ENCODE measurements around the gene HDAC7. TPM values are rescaled to one million over a fixed set of nuclear protein-coding genes. Genes with fewer than 3 reads are reported as not detected.

HDAC7 gene
- total and polyA plus RNA-seq, 12 donors, result 26.9 to 75.6 (median 40.3) TPM

- Histone ChIP-seq H3K27me3 (no peaks in the 10 kb centered on the region), H3K27ac (no peak overlapping the region), H3K9me3 (no peaks in the 10 kb centered on the region), H3K36me3 (no peaks in the 10 kb centered on the region), H3K4me3 (no peak overlapping the region), H3K4me1 (peaks cover 3 to 30% (median 16%) of the 10 kb centered on the region in 9 donors)
- no peak for ATAC-seq
- no peak for DNase-seq
- WGBS, 2 donors, result 92% methylated on average over 3 of the region's 3 CpGs
- intact Hi-C loops (cut with DNase I), result loop anchor here in 9 of 10 donors (2.0 to 10.0 kb wide), 10 partner anchors 17 to 183 kb away; partner anchors contain the start of genes SLC48A1 (in 2 of the 9) and HDAC7 (in 1 of the 9)
- no peak for TF ChIP-seq CTCF (IDR thresholded peaks at IDR 0.05)
Measured at GRCh38 chr12:47835831-47836155, 16.1 kb upstream of the HDAC7 start.

DNA sequence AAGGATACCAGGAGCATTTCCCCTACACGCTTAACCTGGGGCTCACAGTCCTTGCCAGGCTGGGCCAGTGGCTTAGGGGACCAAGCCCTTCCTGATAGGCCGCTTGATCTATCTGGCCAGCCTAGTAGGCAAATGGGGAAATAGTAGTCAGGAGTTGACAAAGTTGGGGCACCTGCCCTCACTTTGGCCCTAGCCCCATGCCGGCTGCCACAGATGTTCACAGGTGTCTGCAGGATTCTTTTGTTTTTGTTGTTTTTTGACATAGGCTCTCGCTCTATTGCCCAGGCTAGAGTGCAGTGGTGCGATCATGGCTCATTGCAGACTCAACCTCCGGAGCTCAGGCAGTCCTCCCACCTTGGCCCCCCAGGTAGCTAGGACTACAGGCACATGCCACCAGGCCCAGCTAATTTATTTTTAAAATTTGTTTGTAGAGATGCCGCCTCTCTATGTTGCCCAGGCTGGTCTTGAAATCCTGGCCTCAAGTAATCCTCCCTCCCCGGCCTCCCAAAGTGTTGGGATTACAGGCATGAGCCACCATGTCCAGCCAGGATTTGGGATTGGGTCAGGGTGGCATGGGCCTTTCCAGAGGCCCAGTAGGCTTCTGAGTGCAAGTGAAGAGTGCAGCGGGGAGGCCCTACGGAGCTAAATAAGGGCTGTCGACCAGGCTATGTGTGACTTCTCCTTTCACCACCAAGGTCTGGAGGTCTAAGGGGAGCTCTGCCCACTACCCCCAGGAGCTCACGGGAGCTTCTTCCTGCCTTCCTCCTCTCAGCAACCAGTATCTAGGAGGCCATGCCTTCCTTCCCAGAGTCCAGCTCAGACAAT, 15.5 kb upstream of the HDAC7 start:
- Histone ChIP-seq H3K27me3 (no peaks in the 10 kb centered on the region), H3K36me3 (no peaks in the 10 kb centered on the region), H3K9me3 (no peaks in the 10 kb centered on the region), H3K4me3 (no peak overlapping the region), H3K27ac (peak overlapping the region in 1 of 10 donors; percentile 51), H3K4me1 (peaks cover 4 to 36% (median 22%) of the 10 kb centered on the region in 9 donors)
- DNase-seq, result no peak
- WGBS, 2 donors, result 84 to 86% methylated on average over 12 of the region's 12 CpGs
- intact Hi-C loops (cut with DNase I), result loop anchor here in 6 of 10 donors (5.0 to 10.0 kb wide), 5 partner anchors 38 to 183 kb away; partner anchors contain the start of gene SLC48A1 (in 1 of the 6)
- no peak for ATAC-seq
- no peak for TF ChIP-seq CTCF (IDR thresholded peaks at IDR 0.05)

DNA sequence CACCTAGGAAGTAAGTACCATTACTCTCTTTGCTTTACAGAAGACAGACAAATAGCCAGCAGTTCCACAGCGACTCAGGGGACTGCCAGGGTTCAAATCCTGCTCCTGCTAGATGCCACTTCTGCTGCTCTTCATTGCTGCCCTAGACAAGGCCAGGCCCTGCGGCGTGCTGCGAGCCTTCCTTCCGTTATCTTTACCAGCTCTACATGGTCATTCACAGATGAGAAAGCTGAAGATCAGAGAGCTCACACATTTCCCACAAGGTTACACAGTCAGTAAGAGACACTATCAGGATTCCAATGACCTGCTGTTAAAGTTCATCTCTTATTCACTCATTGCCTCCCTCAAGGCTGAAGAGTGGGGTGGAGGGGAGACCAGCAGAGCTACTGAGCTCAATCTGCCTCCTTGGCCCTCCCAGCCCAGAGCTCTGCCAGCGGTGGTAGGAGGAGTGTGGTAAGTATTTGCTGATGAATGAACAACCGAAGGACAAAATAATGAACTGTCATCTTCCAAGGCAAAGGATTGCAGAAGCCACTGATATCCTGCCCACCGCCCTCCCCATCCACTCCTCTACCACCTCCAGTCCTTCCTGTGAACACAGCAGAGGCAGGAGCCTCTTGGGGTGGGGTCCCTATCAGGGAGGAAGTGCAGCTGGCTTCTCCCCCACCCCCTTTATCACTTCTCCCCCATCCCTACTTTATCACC, 14.6 kb upstream of the HDAC7 start:
- no peak for DNase-seq
- Histone ChIP-seq H3K27ac (peak overlapping the region in 1 of 10 donors; percentile 51), H3K36me3 (no peaks in the 10 kb centered on the region), H3K27me3 (no peaks in the 10 kb centered on the region), H3K4me1 (peaks cover 10 to 45% (median 31%) of the 10 kb centered on the region in 9 donors), H3K4me3 (no peak overlapping the region), H3K9me3 (no peaks in the 10 kb centered on the region)
- intact Hi-C loops (cut with DNase I), result loop anchor here in 2 of 10 donors (5.0 to 10.0 kb wide), 2 partner anchors 60 to 122 kb away; partner anchors contain the start of gene SLC48A1 (in 1 of the 2)
- 83 to 87% methylated on average over 8 of the region's 8 CpGs for WGBS, 2 donors
- TF ChIP-seq CTCF (IDR thresholded peaks at IDR 0.05), result no peak
- no peak for ATAC-seq

DNA sequence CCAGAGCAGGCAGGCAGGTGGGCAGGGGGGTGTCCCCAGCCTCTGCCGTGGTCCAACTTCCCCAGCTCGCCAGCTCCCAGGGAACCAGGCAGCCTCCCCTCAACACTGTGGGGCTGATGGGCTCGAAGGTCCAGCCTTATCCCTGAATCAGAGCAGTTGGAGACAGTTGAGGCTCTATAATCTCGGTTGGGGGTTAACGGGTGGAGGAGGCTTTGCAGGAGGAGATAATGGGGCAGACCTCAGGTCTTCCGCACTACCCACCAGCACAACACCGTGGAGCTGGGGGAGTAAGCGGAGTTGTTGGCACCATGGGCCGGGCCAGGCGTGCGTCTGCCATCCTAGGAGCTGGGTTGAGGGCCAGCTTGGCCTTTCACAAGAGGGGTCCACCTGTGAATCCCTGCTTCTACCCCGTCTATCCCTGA, 13.9 kb upstream of the HDAC7 start:
- H3K4me1 ChIP-seq, result peaks cover 15 to 49% (median 38%) of the 10 kb centered on the region in 9 donors
- no peak overlapping the region for H3K4me3 ChIP-seq
- DNase-seq, result no peak
- H3K9me3 ChIP-seq, result no peaks in the 10 kb centered on the region
- H3K36me3 ChIP-seq, result no peaks in the 10 kb centered on the region
- peak overlapping the region in 1 of 10 donors; percentile 20 for H3K27ac ChIP-seq
- H3K27me3 ChIP-seq, result no peaks in the 10 kb centered on the region
- intact Hi-C loops (cut with DNase I), result loop anchor here in 2 of 10 donors (5.0 to 10.0 kb wide), 2 partner anchors 59 to 121 kb away; partner anchors contain the start of gene SLC48A1 (in 1 of the 2)
- TF ChIP-seq CTCF (IDR thresholded peaks at IDR 0.05), result no peak
- ATAC-seq, result no peak
- WGBS, 2 donors, result 96 to 97% methylated on average over 12 of the region's 12 CpGs
